C4-2B (cell line): ENCODE results near the gene CFH.

Experiments
- ZFX ChIP-seq: fragments of 450-650 bp; IDR thresholded peaks from 2 replicates; pipeline ENCODE4 v1.6.1; 2017
- TF ChIP-seq, protein P1 (sequence below): fragments of 450-650 bp; conservative IDR thresholded peaks from 2 replicates; pipeline ENCODE4 v1.5.1; 2017; ENCODE audit warnings: mild to moderate bottlenecking

DNA sequence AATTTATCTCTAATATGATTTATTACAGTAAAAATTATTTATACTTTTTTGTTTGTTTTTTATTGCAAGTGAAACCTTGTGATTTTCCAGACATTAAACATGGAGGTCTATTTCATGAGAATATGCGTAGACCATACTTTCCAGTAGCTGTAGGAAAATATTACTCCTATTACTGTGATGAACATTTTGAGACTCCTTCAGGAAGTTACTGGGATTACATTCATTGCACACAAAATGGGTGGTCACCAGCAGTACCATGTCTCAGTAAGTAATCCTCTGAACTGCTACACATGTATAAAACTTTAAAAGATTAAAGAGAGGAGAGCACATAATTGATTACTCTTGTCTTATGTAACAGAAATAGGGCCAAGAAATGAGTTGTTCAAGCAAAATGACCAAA is 127.2 kb downstream of the CFH start:
- TF ChIP-seq, protein P1, sequence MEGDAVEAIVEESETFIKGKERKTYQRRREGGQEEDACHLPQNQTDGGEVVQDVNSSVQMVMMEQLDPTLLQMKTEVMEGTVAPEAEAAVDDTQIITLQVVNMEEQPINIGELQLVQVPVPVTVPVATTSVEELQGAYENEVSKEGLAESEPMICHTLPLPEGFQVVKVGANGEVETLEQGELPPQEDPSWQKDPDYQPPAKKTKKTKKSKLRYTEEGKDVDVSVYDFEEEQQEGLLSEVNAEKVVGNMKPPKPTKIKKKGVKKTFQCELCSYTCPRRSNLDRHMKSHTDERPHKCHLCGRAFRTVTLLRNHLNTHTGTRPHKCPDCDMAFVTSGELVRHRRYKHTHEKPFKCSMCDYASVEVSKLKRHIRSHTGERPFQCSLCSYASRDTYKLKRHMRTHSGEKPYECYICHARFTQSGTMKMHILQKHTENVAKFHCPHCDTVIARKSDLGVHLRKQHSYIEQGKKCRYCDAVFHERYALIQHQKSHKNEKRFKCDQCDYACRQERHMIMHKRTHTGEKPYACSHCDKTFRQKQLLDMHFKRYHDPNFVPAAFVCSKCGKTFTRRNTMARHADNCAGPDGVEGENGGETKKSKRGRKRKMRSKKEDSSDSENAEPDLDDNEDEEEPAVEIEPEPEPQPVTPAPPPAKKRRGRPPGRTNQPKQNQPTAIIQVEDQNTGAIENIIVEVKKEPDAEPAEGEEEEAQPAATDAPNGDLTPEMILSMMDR: peak; percentile 1; the same call in 1 of the 2 replicates
- no peak for TF ChIP-seq ZFX
